Trophoblast cell (in vitro differentiated cells and primary cell): ENCODE measurements around the gene ZFHX3.
A peak's percentile ranks its signal among the peaks of the same experiment; 100 is the strongest.

Experiments
- DNase-seq, 2 donors: peaks; one replicate each; pipeline ENCODE4 v3.0.0-alpha.2; 2016
- H2AFZ ChIP-seq: 2 replicates; pipeline ENCODE4 v1.6.1; 2013; ENCODE audit warnings: low read length, moderate library complexity, mild to moderate bottlenecking; ENCODE audit not compliant: insufficient read depth, poor library complexity
- H2AK5ac ChIP-seq: 2 replicates; pipeline ENCODE4 v1.6.1; 2013; ENCODE audit warnings: mild to moderate bottlenecking, low read length
- H2BK120ac ChIP-seq: 2 replicates; pipeline ENCODE4 v1.6.1; 2013; ENCODE audit warnings: low read length, mild to moderate bottlenecking, moderate library complexity; ENCODE audit not compliant: insufficient read depth, poor library complexity
- H2BK12ac ChIP-seq: 2 replicates; pipeline ENCODE4 v1.6.1; 2013; ENCODE audit warnings: mild to moderate bottlenecking, low read length, moderate library complexity
- H2BK5ac ChIP-seq: 2 replicates; pipeline ENCODE4 v1.6.1; 2013; ENCODE audit warnings: low read length, low read depth, moderate library complexity, mild to moderate bottlenecking; ENCODE audit not compliant: poor library complexity
- H3K14ac ChIP-seq: 2 replicates; pipeline ENCODE4 v1.6.1; 2013; ENCODE audit warnings: mild to moderate bottlenecking, low read length
- H3K18ac ChIP-seq: 2 replicates; pipeline ENCODE4 v1.6.1; 2013; ENCODE audit warnings: mild to moderate bottlenecking, low read length
- H3K23ac ChIP-seq: 2 replicates; pipeline ENCODE4 v1.6.1; 2013; ENCODE audit warnings: low read length
- H3K27ac ChIP-seq: 2 replicates; pipeline ENCODE4 v1.5.1; 2013; ENCODE audit warnings: low read depth, mild to moderate bottlenecking, inconsistent platforms, low read length, moderate library complexity
- H3K27me3 ChIP-seq: 2 replicates; pipeline ENCODE4 v1.6.1; 2013; ENCODE audit warnings: inconsistent platforms, mild to moderate bottlenecking, low read length, moderate library complexity; ENCODE audit not compliant: insufficient read depth
- H3K36me3 ChIP-seq, 2 experiments: 1 replicate in 1 of 2; 2 replicates in 1 of 2; pipeline ENCODE4 v1.6.1; 2013; ENCODE audit warnings: low read length in 2 of 2, mild to moderate bottlenecking in 2 of 2, moderate library complexity in 1 of 2; ENCODE audit not compliant: insufficient read depth in 2 of 2, control insufficient read depth in 1 of 2
- H3K4ac ChIP-seq: 2 replicates; pipeline ENCODE4 v1.6.1; 2013; ENCODE audit warnings: low read depth, mild to moderate bottlenecking, low read length, moderate library complexity
- H3K4me1 ChIP-seq, 2 experiments: 1 replicate in 1 of 2; 2 replicates in 1 of 2; pipeline ENCODE4 v1.6.1; 2013; ENCODE audit warnings: low read length in 2 of 2, mild to moderate bottlenecking in 2 of 2, moderate library complexity in 1 of 2; ENCODE audit not compliant: insufficient read depth in 2 of 2, control insufficient read depth in 1 of 2
- H3K4me2 ChIP-seq: 2 replicates; pipeline ENCODE4 v1.6.1; 2013; ENCODE audit warnings: inconsistent platforms, mild to moderate bottlenecking, low read length, moderate library complexity
- H3K4me3 ChIP-seq: 2 replicates; pipeline ENCODE4 v1.5.1; 2013; ENCODE audit warnings: mild to moderate bottlenecking, low read depth, low read length, inconsistent platforms
- H3K79me1 ChIP-seq: one replicate; pipeline ENCODE4 v1.6.1; 2013; ENCODE audit warnings: low read length
- H3K79me2 ChIP-seq: 2 replicates; pipeline ENCODE4 v1.6.1; 2013; ENCODE audit warnings: low read length, mild to moderate bottlenecking; ENCODE audit not compliant: control insufficient read depth, insufficient read depth, poor library complexity
- H3K9ac ChIP-seq: 2 replicates; pipeline ENCODE4 v1.6.1; 2013; ENCODE audit warnings: mild to moderate bottlenecking, low read length
- H3K9me3 ChIP-seq: 2 replicates; pipeline ENCODE4 v1.6.1; 2013; ENCODE audit warnings: low read depth, mild to moderate bottlenecking, control low read depth, inconsistent platforms, low read length; ENCODE audit not compliant: insufficient read depth
- H4K12ac ChIP-seq: 2 replicates; pipeline ENCODE4 v1.6.1; 2013; ENCODE audit warnings: low read depth, mild to moderate bottlenecking, low read length, moderate library complexity
- H4K8ac ChIP-seq: 2 replicates; pipeline ENCODE4 v1.6.1; 2013; ENCODE audit warnings: low read depth, mild to moderate bottlenecking, low read length, moderate library complexity
- H4K91ac ChIP-seq: one replicate; pipeline ENCODE4 v1.6.1; 2013; ENCODE audit warnings: low read depth, mild to moderate bottlenecking, low read length, moderate library complexity
- WGBS: extraction: QIAGEN DNeasy Blood & Tissue Kit; methylation state at CpG from one replicate; pipeline ENCODE4 v1.1.7; 2013; ENCODE audit warnings: missing lambda C conversion rate; ENCODE audit not compliant: insufficient read length, insufficient coverage; ENCODE audit errors: extremely low coverage; 5-methylcytosine and 5-hydroxymethylcytosine counted together

The ZFHX3 gene

DNA sequence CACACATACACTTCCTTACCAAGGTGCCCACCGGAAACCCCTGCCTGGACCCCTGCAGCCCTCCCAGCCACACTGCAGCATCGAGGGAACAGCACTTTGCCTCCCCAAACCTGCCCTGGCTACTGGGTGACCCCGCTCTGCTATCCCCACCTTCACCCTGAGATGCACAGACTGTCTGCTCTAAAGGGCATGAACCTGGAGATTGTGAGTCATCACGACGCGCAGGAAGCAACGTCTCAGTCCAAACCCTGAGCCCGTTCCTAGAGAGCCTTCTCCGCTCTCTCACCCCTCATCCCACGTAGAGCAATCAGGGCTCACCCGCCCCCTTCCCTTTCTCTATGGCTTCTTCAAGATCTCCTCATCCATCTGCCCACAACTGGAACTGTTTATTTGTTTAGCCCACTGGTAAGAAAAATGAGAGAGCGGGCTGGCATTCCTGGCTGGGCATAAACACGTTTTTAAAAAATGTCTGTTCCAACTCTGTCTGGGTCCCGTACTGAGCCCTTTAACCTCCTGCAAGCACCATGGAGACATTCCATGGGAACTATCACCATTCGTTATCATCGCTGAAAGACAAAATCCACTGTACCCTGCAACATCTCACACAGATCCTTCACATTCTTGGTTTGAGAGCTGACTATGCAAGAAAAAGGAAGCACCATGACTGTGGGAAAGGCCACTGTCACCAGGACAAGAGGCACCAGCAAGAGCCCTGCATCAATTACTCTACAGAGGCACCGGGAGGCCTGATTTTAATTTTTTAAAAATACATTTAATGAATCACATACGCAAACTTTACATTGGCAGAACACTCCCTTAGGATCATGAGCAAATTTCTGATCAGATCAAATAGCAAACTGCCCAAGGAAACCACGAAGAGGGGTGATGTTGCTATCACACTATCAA is 28.2 kb downstream of the ZFHX3 start:
- H2BK12ac ChIP-seq: peak overlapping the region; percentile 44
- H3K27ac ChIP-seq: peak overlapping the region; percentile 56
- no CpG with 5 or more reads among the region's 19 CpGs for WGBS
- no peak overlapping the region for H3K9ac ChIP-seq
- peak; percentile 80 to 82 for DNase-seq
- H4K12ac ChIP-seq: no peak overlapping the region
- H2BK5ac ChIP-seq: no peak overlapping the region
- peak overlapping the region; percentile 20 for H3K4me2 ChIP-seq
- peaks cover 26% of the 10 kb centered on the region for H3K79me2 ChIP-seq
- peak overlapping the region; percentile 12 for H2AK5ac ChIP-seq
- H3K4ac ChIP-seq: peak overlapping the region; percentile 78
- no peak overlapping the region for H3K4me3 ChIP-seq
- H3K79me1 ChIP-seq: peaks cover 16% of the 10 kb centered on the region
- H4K91ac ChIP-seq: peak overlapping the region; percentile 44
- H3K36me3 ChIP-seq: peaks cover 0 to 3% of the 10 kb centered on the region in 2 experiments
- H4K8ac ChIP-seq: peak overlapping the region; percentile 24
- H3K18ac ChIP-seq: peak overlapping the region; percentile 48
- peak overlapping the region; percentile 6 for H2AFZ ChIP-seq
- no peaks in the 10 kb centered on the region for H3K27me3 ChIP-seq
- peak overlapping the region; percentile 45 for H2BK120ac ChIP-seq
- H3K23ac ChIP-seq: no peak overlapping the region
- H3K14ac ChIP-seq: peak overlapping the region; percentile 46
- H3K4me1 ChIP-seq: peaks cover 45 to 55% of the 10 kb centered on the region in 2 experiments
- no peaks in the 10 kb centered on the region for H3K9me3 ChIP-seq

DNA sequence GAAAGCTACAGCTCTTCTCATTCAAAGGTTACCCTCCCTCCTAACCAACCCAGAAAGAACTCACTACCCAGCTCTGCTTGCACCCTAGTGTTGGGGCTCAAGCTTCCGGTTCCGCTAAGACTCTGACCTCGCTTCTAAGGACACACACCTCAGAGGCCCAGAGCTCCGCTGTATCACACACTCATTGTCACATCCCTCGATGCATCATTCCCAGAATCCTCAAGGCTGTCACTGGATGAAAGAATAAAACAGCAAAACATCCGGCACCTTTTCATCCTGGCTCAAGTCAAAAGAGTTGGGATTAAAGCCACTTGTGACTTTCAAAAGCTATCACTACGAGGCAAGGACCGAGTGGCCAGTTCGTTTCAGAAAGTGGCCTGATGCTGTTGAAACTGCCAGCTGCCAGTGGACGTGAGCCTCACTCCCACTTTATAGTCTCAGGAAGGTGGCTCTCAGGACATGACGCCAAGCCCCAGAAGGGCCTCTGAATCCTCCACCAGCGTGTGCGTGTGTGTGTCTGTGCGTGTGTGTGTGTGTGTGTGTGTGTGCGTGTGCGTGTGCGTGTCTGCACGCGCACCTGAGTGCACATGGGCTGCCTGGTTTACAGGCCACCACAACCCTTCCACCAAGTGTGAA is 29.0 kb downstream of the ZFHX3 start:
- DNase-seq: no peak
- no peak overlapping the region for H3K9ac ChIP-seq
- no CpG with 5 or more reads among the region's 19 CpGs for WGBS
- H3K27me3 ChIP-seq: no peaks in the 10 kb centered on the region
- H2AFZ ChIP-seq: no peak overlapping the region
- H3K4me3 ChIP-seq: no peak overlapping the region
- no peaks in the 10 kb centered on the region for H3K9me3 ChIP-seq
- peak overlapping the region; percentile 44 for H4K91ac ChIP-seq
- peak overlapping the region; percentile 78 for H3K4ac ChIP-seq
- H3K4me1 ChIP-seq: peaks cover 37 to 49% of the 10 kb centered on the region in 2 experiments
- peak overlapping the region; percentile 56 for H3K27ac ChIP-seq
- H2AK5ac ChIP-seq: peak overlapping the region; percentile 36
- peak overlapping the region; percentile 48 for H3K18ac ChIP-seq
- no peak overlapping the region for H4K12ac ChIP-seq
- H2BK120ac ChIP-seq: peak overlapping the region; percentile 45
- H3K36me3 ChIP-seq: peaks cover 0 to 3% of the 10 kb centered on the region in 2 experiments
- H3K79me1 ChIP-seq: peaks cover 15% of the 10 kb centered on the region
- peaks cover 28% of the 10 kb centered on the region for H3K79me2 ChIP-seq
- H2BK5ac ChIP-seq: no peak overlapping the region
- no peak overlapping the region for H3K4me2 ChIP-seq
- peak overlapping the region; percentile 46 for H3K14ac ChIP-seq
- H2BK12ac ChIP-seq: peak overlapping the region; percentile 70
- H4K8ac ChIP-seq: peak overlapping the region; percentile 24
- no peak overlapping the region for H3K23ac ChIP-seq

DNA sequence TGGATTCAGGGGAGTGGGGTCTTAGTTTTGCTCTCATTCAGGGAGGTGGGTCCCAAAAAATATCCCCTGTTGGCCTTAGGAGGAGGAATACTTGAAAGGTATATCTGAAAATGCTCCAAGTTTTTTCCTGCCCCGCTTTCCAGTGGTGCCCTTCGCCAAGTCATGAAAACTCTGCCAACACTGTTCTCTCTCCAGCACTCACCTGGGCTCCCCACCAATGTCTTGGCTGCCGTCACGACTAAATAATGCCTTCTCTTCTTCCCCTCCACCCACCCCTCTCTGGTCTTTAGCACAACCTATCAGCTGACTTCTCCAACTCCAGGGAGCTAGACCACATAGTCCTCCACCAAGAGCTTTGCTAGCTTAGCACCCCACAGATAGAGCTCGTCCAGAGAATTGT is 30.6 kb downstream of the ZFHX3 start:
- peaks cover 13% of the 10 kb centered on the region for H3K79me1 ChIP-seq
- no peak overlapping the region for H3K9ac ChIP-seq
- H2BK5ac ChIP-seq: no peak overlapping the region
- H3K4ac ChIP-seq: peak overlapping the region; percentile 78
- H3K27ac ChIP-seq: no peak overlapping the region
- no peaks in the 10 kb centered on the region for H3K9me3 ChIP-seq
- H3K4me2 ChIP-seq: no peak overlapping the region
- no peak overlapping the region for H2BK12ac ChIP-seq
- H4K8ac ChIP-seq: peak overlapping the region; percentile 39
- peaks cover 28% of the 10 kb centered on the region for H3K79me2 ChIP-seq
- DNase-seq: no peak
- H2AK5ac ChIP-seq: no peak overlapping the region
- peak overlapping the region; percentile 40 for H3K18ac ChIP-seq
- no peak overlapping the region for H4K91ac ChIP-seq
- no peak overlapping the region for H4K12ac ChIP-seq
- WGBS: no CpG with 5 or more reads among the region's 5 CpGs
- peaks cover 0 to under 1% of the 10 kb centered on the region in 2 experiments for H3K36me3 ChIP-seq
- H2AFZ ChIP-seq: no peak overlapping the region
- H3K4me3 ChIP-seq: no peak overlapping the region
- H3K14ac ChIP-seq: peak overlapping the region; percentile 65
- peaks cover 35 to 42% of the 10 kb centered on the region in 2 experiments for H3K4me1 ChIP-seq
- no peak overlapping the region for H3K23ac ChIP-seq
- no peak overlapping the region for H2BK120ac ChIP-seq
- H3K27me3 ChIP-seq: no peaks in the 10 kb centered on the region

DNA sequence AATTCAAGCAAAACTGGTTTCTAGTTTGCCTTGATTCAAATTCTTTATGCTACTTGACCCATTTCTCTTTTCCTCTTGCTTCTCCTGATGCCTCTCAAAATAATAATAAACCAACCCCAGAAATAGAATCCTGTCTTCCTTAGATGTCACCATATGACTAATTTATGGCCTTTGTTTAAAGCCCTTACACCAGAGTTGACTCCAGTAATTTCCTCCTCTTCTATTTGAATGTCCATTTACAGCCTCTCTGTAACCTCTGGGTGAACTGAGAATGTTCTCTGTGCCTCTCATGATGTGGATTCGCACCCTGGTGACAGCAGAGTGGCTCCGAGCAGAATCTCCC is 31.5 kb downstream of the ZFHX3 start:
- Histone ChIP-seq H2BK12ac (no peak overlapping the region), H4K91ac (no peak overlapping the region), H3K18ac (no peak overlapping the region), H3K4me2 (no peak overlapping the region), H2BK5ac (no peak overlapping the region), H3K9ac (no peak overlapping the region), H3K4ac (peak overlapping the region; percentile 9), H3K27me3 (no peaks in the 10 kb centered on the region), H2BK120ac (no peak overlapping the region), H3K9me3 (no peaks in the 10 kb centered on the region), H3K4me1 (peaks cover 31 to 38% of the 10 kb centered on the region in 2 experiments), H3K36me3 (no peaks in the 10 kb centered on the region), H3K4me3 (no peak overlapping the region), H2AK5ac (no peak overlapping the region), H3K79me1 (peaks cover 13% of the 10 kb centered on the region), H4K12ac (no peak overlapping the region), H3K14ac (no peak overlapping the region), H3K23ac (no peak overlapping the region), H2AFZ (no peak overlapping the region), H3K27ac (no peak overlapping the region), H4K8ac (no peak overlapping the region), H3K79me2 (peaks cover 25% of the 10 kb centered on the region)
- peak in 1 of 2 donors; percentile 41 for DNase-seq
- WGBS: no CpG with 5 or more reads among the region's 2 CpGs
